Measurements from ENCODE around the gene HID1. TPM values are rescaled to one million over a fixed set of nuclear protein-coding genes. Genes with fewer than 3 reads are reported as not detected.
A peak's percentile ranks its signal among the peaks of the same experiment; 100 is the strongest.

HID1 gene
- total and polyA plus RNA-seq, 9 of the 15 experiments (the other 6 are each of a cell fraction or from before 2014, with no cell fraction given) = 0.14 to 2.1 (median 0.54) TPM; not detected in 2

- no peak for TF ChIP-seq ZBTB40 (IDR thresholded peaks at IDR 0.05)
- no peak for TF ChIP-seq ZBTB40 (CRISPR knock-in tag; IDR thresholded peaks at IDR 0.05)
- TF ChIP-seq GABPA (tag; conservative IDR thresholded peaks at IDR 0.05; ENCODE audit: low read depth) = no peak
- TF ChIP-seq C11orf30 (IDR thresholded peaks at IDR 0.05; ENCODE audit: low read depth) = no peak
- no peak for TF ChIP-seq CAMTA2 (CRISPR knock-in tag; conservative IDR thresholded peaks at IDR 0.05)
- no peak for TF ChIP-seq STAG1 (CRISPR knock-in tag; IDR thresholded peaks at IDR 0.05; ENCODE audit: borderline replicate concordance)
- TF ChIP-seq ZSCAN32 (CRISPR knock-in tag; IDR thresholded peaks at IDR 0.05) = no peak
- 0 out of 2 replicates have a peak, but pooled peaks have one; percentile 1 for TF ChIP-seq ZBTB7A (IDR thresholded peaks at IDR 0.05; ENCODE audit: borderline replicate concordance, control insufficient read depth, low read depth, low read length)
- TF ChIP-seq BRF1 (IDR thresholded peaks at IDR 0.05; ENCODE audit: borderline replicate concordance, extremely low read depth, insufficient read length) = no peak
- TF ChIP-seq CBX1 (IDR thresholded peaks at IDR 0.05; ENCODE audit: low read depth) = no peak
- no peak for TF ChIP-seq MTA2 (IDR thresholded peaks at IDR 0.05; ENCODE audit: low read depth)
- no peak for TF ChIP-seq SNIP1 (IDR thresholded peaks at IDR 0.05; ENCODE audit: low read depth)
- TF ChIP-seq ADNP (tag; IDR thresholded peaks at IDR 0.05) = no peak
- TF ChIP-seq ZBTB2 (IDR thresholded peaks at IDR 0.05) = no peak
- TF ChIP-seq POLR3A (IDR thresholded peaks at IDR 0.05; ENCODE audit: borderline replicate concordance, extremely low read depth, insufficient read depth, insufficient read length) = no peak
- TF ChIP-seq POLR2B (IDR thresholded peaks at IDR 0.05; ENCODE audit: low read depth, partially characterized antibody) = no peak
- no peak for TF ChIP-seq FOXK1 (CRISPR knock-in tag; IDR thresholded peaks at IDR 0.05; ENCODE audit: borderline replicate concordance)
- no peak for TF ChIP-seq NR2C1 (IDR thresholded peaks at IDR 0.05)
- no peak for TF ChIP-seq NR2C1 (tag; IDR thresholded peaks at IDR 0.05)
Measured at GRCh38 chr17:74959826-74960515, 12.6 kb downstream of the HID1 start (continued).
